ENCODE results near the gene CDA. TPM values are rescaled to one million over a fixed set of nuclear protein-coding genes. Genes with fewer than 3 reads are reported as not detected.

The CDA gene
- total and polyA plus RNA-seq, 9 of the 15 experiments (the other 6 are each of a cell fraction or from before 2014, with no cell fraction given): not detected

DNA sequence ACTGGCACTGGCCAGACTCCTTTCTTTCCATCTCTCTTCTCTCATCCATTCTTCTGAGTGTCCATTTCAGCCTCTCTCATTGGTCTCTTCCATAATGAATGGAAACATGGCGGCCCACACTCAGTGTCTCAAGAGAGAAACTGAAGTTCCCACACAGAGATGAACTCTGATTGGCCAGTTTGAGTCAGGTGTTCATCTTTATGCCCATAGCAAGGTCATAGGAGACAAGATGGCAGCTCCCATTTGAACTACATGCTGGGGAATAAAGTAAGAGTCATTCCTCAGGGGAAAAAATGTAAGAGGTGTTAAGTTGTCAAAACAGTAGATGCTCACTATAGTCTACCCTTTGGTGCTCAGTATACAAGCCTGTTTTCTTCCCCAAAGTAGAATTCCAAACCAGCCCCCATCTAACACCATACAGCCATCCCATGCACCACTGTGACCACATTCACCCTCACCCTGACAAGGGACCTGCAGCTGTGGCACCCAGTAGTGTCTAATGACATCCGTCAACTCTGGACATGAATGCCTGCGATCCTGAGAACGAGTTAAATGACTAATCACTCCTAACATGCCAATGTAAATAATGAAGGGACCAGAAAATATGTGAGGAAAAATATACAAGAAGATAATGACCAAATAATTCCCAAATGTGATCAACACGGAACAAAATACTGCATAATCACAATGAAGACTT is 12.4 kb downstream of the CDA start:
- in situ Hi-C loops (cut with MboI): no loop called here
- TF ChIP-seq NR2C2 (CRISPR knock-in tag; IDR thresholded peaks at IDR 0.05) (no peak), NR2C2 (tag; IDR thresholded peaks at IDR 0.05) (peak; percentile 29; the same call in 1 of the 2 replicates), NR2C1 (IDR thresholded peaks at IDR 0.05) (no peak), NR2C1 (tag; IDR thresholded peaks at IDR 0.05) (peak; percentile 66; the same call in 1 of the 2 replicates), TCF3 (CRISPR knock-in tag; IDR thresholded peaks at IDR 0.05) (no peak), RAD51 (IDR thresholded peaks at IDR 0.05; ENCODE audit: borderline replicate concordance, low read depth) (peak; percentile 55; the same call in 1 of the 2 replicates), EHMT2 (IDR thresholded peaks at IDR 0.05) (peak; percentile 67; the same call in 1 of the 2 replicates), ESRRA (IDR thresholded peaks at IDR 0.05; ENCODE audit: borderline replicate concordance, low read depth) (peak; percentile 88), YY1 (IDR thresholded peaks at IDR 0.05; ENCODE audit: borderline replicate concordance in 1 of 3, control insufficient read depth in 1 of 3, extremely low read depth in 1 of 3, insufficient read depth in 3 of 3, insufficient read length in 1 of 3, insufficient replicate concordance in 2 of 3, low read depth in 1 of 3, low read length in 2 of 3) (peak in 1 of 3 experiments; percentile 77), CBX3 (IDR thresholded peaks at IDR 0.05; ENCODE audit: borderline replicate concordance in 1 of 2, low read length in 2 of 2) (peak in 1 of 2 experiments; percentile 46; a peak in 1 of 3 replicates)
- TF ChIP-seq, protein P1, sequence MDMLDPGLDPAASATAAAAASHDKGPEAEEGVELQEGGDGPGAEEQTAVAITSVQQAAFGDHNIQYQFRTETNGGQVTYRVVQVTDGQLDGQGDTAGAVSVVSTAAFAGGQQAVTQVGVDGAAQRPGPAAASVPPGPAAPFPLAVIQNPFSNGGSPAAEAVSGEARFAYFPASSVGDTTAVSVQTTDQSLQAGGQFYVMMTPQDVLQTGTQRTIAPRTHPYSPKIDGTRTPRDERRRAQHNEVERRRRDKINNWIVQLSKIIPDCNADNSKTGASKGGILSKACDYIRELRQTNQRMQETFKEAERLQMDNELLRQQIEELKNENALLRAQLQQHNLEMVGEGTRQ (CRISPR knock-in tag; IDR thresholded peaks at IDR 0.05): peak; percentile 66
- TF ChIP-seq, protein P2, sequence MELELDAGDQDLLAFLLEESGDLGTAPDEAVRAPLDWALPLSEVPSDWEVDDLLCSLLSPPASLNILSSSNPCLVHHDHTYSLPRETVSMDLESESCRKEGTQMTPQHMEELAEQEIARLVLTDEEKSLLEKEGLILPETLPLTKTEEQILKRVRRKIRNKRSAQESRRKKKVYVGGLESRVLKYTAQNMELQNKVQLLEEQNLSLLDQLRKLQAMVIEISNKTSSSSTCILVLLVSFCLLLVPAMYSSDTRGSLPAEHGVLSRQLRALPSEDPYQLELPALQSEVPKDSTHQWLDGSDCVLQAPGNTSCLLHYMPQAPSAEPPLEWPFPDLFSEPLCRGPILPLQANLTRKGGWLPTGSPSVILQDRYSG (tag; conservative IDR thresholded peaks at IDR 0.05; ENCODE audit: low read depth): no peak
- TF ChIP-seq, protein P3, sequence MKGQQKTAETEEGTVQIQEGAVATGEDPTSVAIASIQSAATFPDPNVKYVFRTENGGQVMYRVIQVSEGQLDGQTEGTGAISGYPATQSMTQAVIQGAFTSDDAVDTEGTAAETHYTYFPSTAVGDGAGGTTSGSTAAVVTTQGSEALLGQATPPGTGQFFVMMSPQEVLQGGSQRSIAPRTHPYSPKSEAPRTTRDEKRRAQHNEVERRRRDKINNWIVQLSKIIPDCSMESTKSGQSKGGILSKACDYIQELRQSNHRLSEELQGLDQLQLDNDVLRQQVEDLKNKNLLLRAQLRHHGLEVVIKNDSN (CRISPR knock-in tag; IDR thresholded peaks at IDR 0.05): peak; percentile 67
- TF ChIP-seq, protein P4, sequence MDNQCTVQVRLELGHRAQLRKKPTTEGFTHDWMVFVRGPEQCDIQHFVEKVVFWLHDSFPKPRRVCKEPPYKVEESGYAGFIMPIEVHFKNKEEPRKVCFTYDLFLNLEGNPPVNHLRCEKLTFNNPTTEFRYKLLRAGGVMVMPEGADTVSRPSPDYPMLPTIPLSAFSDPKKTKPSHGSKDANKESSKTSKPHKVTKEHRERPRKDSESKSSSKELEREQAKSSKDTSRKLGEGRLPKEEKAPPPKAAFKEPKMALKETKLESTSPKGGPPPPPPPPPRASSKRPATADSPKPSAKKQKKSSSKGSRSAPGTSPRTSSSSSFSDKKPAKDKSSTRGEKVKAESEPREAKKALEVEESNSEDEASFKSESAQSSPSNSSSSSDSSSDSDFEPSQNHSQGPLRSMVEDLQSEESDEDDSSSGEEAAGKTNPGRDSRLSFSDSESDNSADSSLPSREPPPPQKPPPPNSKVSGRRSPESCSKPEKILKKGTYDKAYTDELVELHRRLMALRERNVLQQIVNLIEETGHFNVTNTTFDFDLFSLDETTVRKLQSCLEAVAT (IDR thresholded peaks at IDR 0.05): no peak

More for the DNA sequence above, 12.4 kb downstream of the CDA start:
- no peak overlapping the region for H3K9ac ChIP-seq (ENCODE audit: insufficient read depth in 1 of 2, low read depth in 2 of 2, low read length in 2 of 2)
- ATAC-seq (peak; percentile 55; the same call in 2 of the 3 replicates), DNase-seq (ENCODE audit: extremely low read depth in 1 of 4, low spot score in 3 of 4) (peak; percentile 42 to 70 (median 55)), FAIRE-seq (no peak)
- no peaks in the 10 kb centered on the region for H4K20me1 ChIP-seq (replicated peaks; ENCODE audit: control insufficient read depth, insufficient read depth, low read length)
- H3K36me3 ChIP-seq (ENCODE audit: control insufficient read depth, insufficient read depth, low read length): no peaks in the 10 kb centered on the region
- 21% methylated on average over 5 of the region's 5 CpGs for WGBS (ENCODE audit: insufficient coverage, low coverage, missing lambda C conversion rate)
- no peaks in the 10 kb centered on the region for H3K9me1 ChIP-seq (ENCODE audit: control insufficient read depth, insufficient read depth, low read length)
- H3K79me2 ChIP-seq (ENCODE audit: control insufficient read depth, insufficient read depth, low read length): no peaks in the 10 kb centered on the region
- ChIA-PET POLR2A (interaction anchor here (1.1 kb wide), 1 partner anchor 8 kb away, joined by 4 read pairs; no protein-coding TSS in a partner anchor), CTCF (ENCODE audit: low intra/inter-chr PET ratio) (no interaction called here)
- H3K9me3 ChIP-seq (replicated peaks; ENCODE audit: control insufficient read depth, insufficient read depth, low read depth, low read length): no peaks in the 10 kb centered on the region
- no TSS peak for BruUV-seq (replicated peaks)
- H3K27me3 ChIP-seq (ENCODE audit: control insufficient read depth in 2 of 2, insufficient read depth in 2 of 2, low read length in 2 of 2): peaks cover under 1 to 7% of the 10 kb centered on the region in 2 experiments; a peak in 3 of 5 replicates
- no peak overlapping the region for H3K4me2 ChIP-seq (ENCODE audit: insufficient read depth, low read length)
- H2AFZ ChIP-seq (ENCODE audit: low read depth, low read length): peak overlapping the region; percentile 58
- intact Hi-C loops (cut with micrococcal nuclease): no loop called here
- no peaks in the 10 kb centered on the region for H3K4me1 ChIP-seq (replicated peaks in 1 of 2; ENCODE audit: control insufficient read depth in 2 of 2, insufficient read depth in 2 of 2, low read length in 2 of 2)
- no peak overlapping the region for H3K4me3 ChIP-seq
- H3K27ac ChIP-seq (ENCODE audit: extremely low read depth, low read depth, low read length): no peak overlapping the region
